GM23338 (cell line): ENCODE data around the gene SLC9A8. TPM values are rescaled to one million over a fixed set of nuclear protein-coding genes. Genes with fewer than 3 reads are reported as not detected.

Source experiments
- ATAC-seq: fragments of 200-7000 bp; cut with Tn5 transposase; 3 replicates; pipeline ENCODE4 v1.9.1; 2020
- DNase-seq: peaks from one replicate; pipeline ENCODE4 v3.0.0-alpha.2; 2015; ENCODE audit warnings: low spot score
- H2AFZ ChIP-seq: fragments of 200-600 bp; sonication (generic); 2 replicates; pipeline ENCODE4 v1.8.0; 2016; ENCODE audit warnings: antibody characterized with exemption, mild to moderate bottlenecking, moderate library complexity
- H3F3A ChIP-seq: fragments of 200-600 bp; sonication (generic); replicated peaks from 2 replicates; pipeline ENCODE4 v1.8.0; 2017; ENCODE audit warnings: antibody characterized with exemption, mixed run types, low read depth
- H3K27ac ChIP-seq: fragments of 200-600 bp; sonication (generic); 2 replicates; pipeline ENCODE4 v1.6.1; 2016; ENCODE audit warnings: low read depth
- H3K27me3 ChIP-seq: fragments of 200-600 bp; sonication (generic); 2 replicates; pipeline ENCODE4 v1.8.0; 2016; ENCODE audit warnings: mild to moderate bottlenecking, mixed run types, moderate library complexity; ENCODE audit not compliant: insufficient read depth
- H3K36me3 ChIP-seq: fragments of 200-600 bp; sonication (generic); 2 replicates; pipeline ENCODE4 v1.8.0; 2016; ENCODE audit warnings: mild to moderate bottlenecking; ENCODE audit not compliant: insufficient read depth
- H3K4me1 ChIP-seq: fragments of 200-600 bp; sonication (generic); 2 replicates; pipeline ENCODE4 v1.8.0; 2016; ENCODE audit warnings: mild to moderate bottlenecking, moderate library complexity; ENCODE audit not compliant: insufficient read depth
- H3K4me2 ChIP-seq: fragments of 200-600 bp; sonication (generic); 2 replicates; pipeline ENCODE4 v1.7.1; 2017; ENCODE audit warnings: mixed run types
- H3K4me3 ChIP-seq: fragments of 200-600 bp; sonication (generic); 2 replicates; pipeline ENCODE4 v1.6.1; 2016; ENCODE audit warnings: mixed run types
- H3K79me2 ChIP-seq: fragments of 200-600 bp; sonication (generic); replicated peaks from 2 replicates; pipeline ENCODE4 v1.8.0; 2017; ENCODE audit warnings: mild to moderate bottlenecking; ENCODE audit not compliant: insufficient read depth
- H3K9me2 ChIP-seq: fragments of 200-600 bp; sonication (generic); 2 replicates; pipeline ENCODE4 v1.8.0; 2017; ENCODE audit not compliant: insufficient read depth
- H4K20me1 ChIP-seq: fragments of 200-600 bp; sonication (generic); replicated peaks from 2 replicates; pipeline ENCODE4 v1.8.0; 2017; ENCODE audit warnings: mild to moderate bottlenecking; ENCODE audit not compliant: insufficient read depth
- H3K27ac Mint-ChIP-seq: 2 replicates; pipeline ENCODE4 v1.8.0; 2020; ENCODE audit warnings: inconsistent platforms, mild to moderate bottlenecking, moderate library complexity, mixed read lengths
- H3K27me3 Mint-ChIP-seq: 3 replicates; pipeline ENCODE4 v1.8.0; 2022; ENCODE audit warnings: low read depth, mild to moderate bottlenecking, moderate library complexity, mixed read lengths, inconsistent platforms; ENCODE audit not compliant: insufficient read depth, poor library complexity
- H3K36me3 Mint-ChIP-seq: 3 replicates; pipeline ENCODE4 v1.8.0; 2021; ENCODE audit warnings: low read depth, mild to moderate bottlenecking, inconsistent platforms, moderate library complexity, mixed read lengths
- H3K4me1 Mint-ChIP-seq: 3 replicates; pipeline ENCODE4 v1.8.0; 2020; ENCODE audit warnings: mild to moderate bottlenecking, inconsistent platforms, mixed read lengths
- H3K4me3 Mint-ChIP-seq: 3 replicates; pipeline ENCODE4 v1.8.0; 2021; ENCODE audit warnings: moderate library complexity, mild to moderate bottlenecking, inconsistent platforms, mixed read lengths
- H3K9me3 Mint-ChIP-seq: 3 replicates; pipeline ENCODE4 v1.8.0; 2020; ENCODE audit warnings: moderate library complexity, mild to moderate bottlenecking, inconsistent platforms, mixed read lengths
- CREB1 ChIP-seq: fragments of 250-450 bp; sonication (Bioruptor Pico); IDR thresholded peaks from 2 replicates; pipeline ENCODE4 v1.5.0; 2020; ENCODE audit warnings: low read depth, mild to moderate bottlenecking, moderate library complexity
- EZH2 ChIP-seq: fragments of 200-600 bp; sonication (generic); IDR thresholded peaks from one replicate; pipeline ENCODE4 v1.8.0; 2017; ENCODE audit warnings: antibody characterized with exemption, mild to moderate bottlenecking, low read depth; ENCODE audit not compliant: unreplicated experiment
- EZH2phosphoT487 ChIP-seq: fragments of 200-600 bp; sonication (generic); IDR thresholded peaks from one replicate; pipeline ENCODE4 v1.8.1; 2018; ENCODE audit warnings: antibody characterized with exemption; ENCODE audit not compliant: unreplicated experiment
- JUNB ChIP-seq: IDR thresholded peaks from one replicate; pipeline ENCODE4 v1.6.1; 2016; ENCODE audit warnings: antibody characterized with exemption; ENCODE audit not compliant: unreplicated experiment
- NANOG ChIP-seq: IDR thresholded peaks from 2 replicates; pipeline ENCODE4 v1.6.1; 2016; ENCODE audit warnings: antibody characterized with exemption, borderline replicate concordance
- STAT1 ChIP-seq: IDR thresholded peaks from one replicate; pipeline ENCODE4 v1.6.1; 2016; ENCODE audit warnings: antibody characterized with exemption; ENCODE audit not compliant: unreplicated experiment
- ZNF114 ChIP-seq: fragments of 250-450 bp; sonication (Bioruptor Pico); IDR thresholded peaks from 2 replicates; pipeline ENCODE4 v1.5.0; 2020; ENCODE audit warnings: mild to moderate bottlenecking, moderate library complexity
- polyA plus RNA-seq: library from polyadenylated mRNA; unstranded; fragments of >200 nt; fragmentation: Nextera tagmentation; extraction: Ambion mirVana; gene quantifications from 2 replicates; pipeline ENCODE4 v1.2.1, GENCODE V29; 2016
- total RNA-seq: library from RNA; depleted of rRNA; stranded (reverse); fragments of >200 nt; shearing (Covaris generic); gene quantifications from 2 replicates; pipeline ENCODE4 v1.2.3, GENCODE V29; 2014
- TF ChIP-seq, protein P1 (sequence below), 2 experiments: fragments of 200-600 bp in 1 of 2; sonication (generic) in 1 of 2; conservative IDR thresholded peaks; 2 replicates each; pipeline versions ENCODE4 v1.5.1 to v1.6.1; 2016 to 2017; ENCODE audit warnings: antibody characterized with exemption in 2 of 2, low read depth in 2 of 2, mild to moderate bottlenecking in 2 of 2, moderate library complexity in 1 of 2
- TF ChIP-seq, protein P2 (sequence below): IDR thresholded peaks from 2 replicates; pipeline ENCODE4 v1.6.1; 2016; ENCODE audit warnings: antibody characterized with exemption
- TF ChIP-seq, protein P3 (sequence below): IDR thresholded peaks from one replicate; pipeline ENCODE4 v1.6.1; 2018; ENCODE audit warnings: antibody characterized with exemption; ENCODE audit not compliant: unreplicated experiment

Gene SLC9A8
- total and polyA plus RNA-seq, 2 experiments from 2014 or later: 2.6 to 6.4 TPM

DNA sequence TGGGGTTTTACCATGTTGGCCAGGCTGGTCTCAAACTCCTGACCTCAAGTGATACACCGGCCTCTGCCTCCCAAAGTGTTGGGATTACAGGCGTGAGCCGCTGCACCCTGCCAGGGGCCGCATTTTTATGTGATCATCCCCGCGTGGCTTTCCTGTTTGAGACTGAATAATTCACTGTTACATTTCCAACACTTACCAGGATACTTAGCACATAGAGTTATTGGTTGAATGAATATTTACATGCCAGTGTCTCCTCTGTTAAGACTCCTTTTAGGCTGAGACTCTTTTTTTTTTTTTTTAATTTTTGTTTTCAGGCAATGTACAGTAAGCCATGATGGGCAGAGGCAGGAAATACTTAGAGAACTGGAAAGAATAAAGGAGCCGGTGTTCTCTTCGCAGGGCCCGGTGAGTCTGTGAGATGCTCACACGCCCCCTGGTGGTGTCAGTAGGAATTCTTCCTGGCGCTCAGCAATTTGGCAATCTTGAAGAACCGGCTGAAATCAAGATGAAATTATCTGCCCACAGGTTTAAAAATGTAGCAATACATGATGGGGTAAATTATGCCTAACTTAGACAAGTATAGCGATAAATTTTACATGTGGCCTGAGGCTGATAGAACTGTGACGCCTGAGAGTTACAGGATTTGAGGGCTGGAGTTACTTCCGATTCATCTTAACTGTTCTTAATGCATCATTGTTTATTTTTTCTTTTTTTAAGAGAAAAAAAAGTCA lies 115.9 kb downstream of the SLC9A8 start:
- Mint-ChIP-seq H3K27ac (no peak overlapping the region), H3K4me1 (0 out of 3 replicates have a peak, but pooled peaks cover 2% of the 10 kb centered on the region), H3K36me3 (no peaks in the 10 kb centered on the region), H3K27me3 (peaks cover 6% of the 10 kb centered on the region), H3K9me3 (no peaks in the 10 kb centered on the region), H3K4me3 (no peak overlapping the region)
- H2AFZ ChIP-seq: no peak overlapping the region
- H3K27me3 ChIP-seq: no peaks in the 10 kb centered on the region
- no peaks in the 10 kb centered on the region for H3K36me3 ChIP-seq
- H3K4me2 ChIP-seq: no peak overlapping the region
- H3F3A ChIP-seq: no peaks in the 10 kb centered on the region
- no peak overlapping the region for H3K4me3 ChIP-seq
- TF ChIP-seq, protein P1, sequence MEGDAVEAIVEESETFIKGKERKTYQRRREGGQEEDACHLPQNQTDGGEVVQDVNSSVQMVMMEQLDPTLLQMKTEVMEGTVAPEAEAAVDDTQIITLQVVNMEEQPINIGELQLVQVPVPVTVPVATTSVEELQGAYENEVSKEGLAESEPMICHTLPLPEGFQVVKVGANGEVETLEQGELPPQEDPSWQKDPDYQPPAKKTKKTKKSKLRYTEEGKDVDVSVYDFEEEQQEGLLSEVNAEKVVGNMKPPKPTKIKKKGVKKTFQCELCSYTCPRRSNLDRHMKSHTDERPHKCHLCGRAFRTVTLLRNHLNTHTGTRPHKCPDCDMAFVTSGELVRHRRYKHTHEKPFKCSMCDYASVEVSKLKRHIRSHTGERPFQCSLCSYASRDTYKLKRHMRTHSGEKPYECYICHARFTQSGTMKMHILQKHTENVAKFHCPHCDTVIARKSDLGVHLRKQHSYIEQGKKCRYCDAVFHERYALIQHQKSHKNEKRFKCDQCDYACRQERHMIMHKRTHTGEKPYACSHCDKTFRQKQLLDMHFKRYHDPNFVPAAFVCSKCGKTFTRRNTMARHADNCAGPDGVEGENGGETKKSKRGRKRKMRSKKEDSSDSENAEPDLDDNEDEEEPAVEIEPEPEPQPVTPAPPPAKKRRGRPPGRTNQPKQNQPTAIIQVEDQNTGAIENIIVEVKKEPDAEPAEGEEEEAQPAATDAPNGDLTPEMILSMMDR (conservative IDR thresholded peaks at IDR 0.05; ENCODE audit: low read depth in 2 of 2): peak; percentile 83 to 96
- no peak for TF ChIP-seq JUNB
- H3K4me1 ChIP-seq: no peaks in the 10 kb centered on the region
- H3K27ac ChIP-seq: no peak overlapping the region
- no peaks in the 10 kb centered on the region for H3K9me2 ChIP-seq
- no peaks in the 10 kb centered on the region for H4K20me1 ChIP-seq
- DNase-seq: peak; percentile 92
- peak; percentile 88 for ATAC-seq
- no peaks in the 10 kb centered on the region for H3K79me2 ChIP-seq

DNA sequence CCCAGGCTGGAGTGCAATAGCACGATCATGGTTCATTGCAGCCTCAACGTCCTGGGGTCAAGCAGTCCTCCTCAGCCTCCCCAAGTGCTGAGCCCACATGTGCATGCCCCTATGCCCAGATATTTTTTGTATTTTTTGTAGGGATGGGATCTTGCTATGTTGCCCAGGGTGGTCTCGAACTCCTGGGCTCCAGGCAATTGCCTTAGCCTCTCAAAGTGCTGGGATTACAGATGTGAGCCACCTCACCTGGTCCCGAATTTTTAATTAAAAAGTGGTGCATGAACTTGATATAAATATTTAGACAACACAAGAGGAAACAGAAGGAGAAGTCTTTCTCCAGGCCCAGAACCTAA lies 116.5 kb downstream of the SLC9A8 start:
- Histone ChIP-seq H3K79me2 (no peaks in the 10 kb centered on the region), H3K9me2 (no peaks in the 10 kb centered on the region), H3K4me2 (no peak overlapping the region), H3K27me3 (no peaks in the 10 kb centered on the region), H4K20me1 (no peaks in the 10 kb centered on the region), H2AFZ (no peak overlapping the region), H3K27ac (no peak overlapping the region), H3F3A (no peaks in the 10 kb centered on the region), H3K36me3 (no peaks in the 10 kb centered on the region), H3K4me1 (no peaks in the 10 kb centered on the region), H3K4me3 (no peak overlapping the region)
- Mint-ChIP-seq H3K36me3 (no peaks in the 10 kb centered on the region), H3K27ac (no peak overlapping the region), H3K4me3 (no peak overlapping the region), H3K27me3 (peaks cover 6% of the 10 kb centered on the region), H3K9me3 (no peaks in the 10 kb centered on the region), H3K4me1 (0 out of 3 replicates have a peak, but pooled peaks cover 2% of the 10 kb centered on the region)
- no peak for ATAC-seq
- DNase-seq: no peak
- no peak for TF ChIP-seq STAT1
- TF ChIP-seq EZH2phosphoT487: no peak
- TF ChIP-seq CREB1 (CRISPR knock-in tag): no peak
- no peak for TF ChIP-seq NANOG
- TF ChIP-seq EZH2: no peak
- TF ChIP-seq, protein P2, sequence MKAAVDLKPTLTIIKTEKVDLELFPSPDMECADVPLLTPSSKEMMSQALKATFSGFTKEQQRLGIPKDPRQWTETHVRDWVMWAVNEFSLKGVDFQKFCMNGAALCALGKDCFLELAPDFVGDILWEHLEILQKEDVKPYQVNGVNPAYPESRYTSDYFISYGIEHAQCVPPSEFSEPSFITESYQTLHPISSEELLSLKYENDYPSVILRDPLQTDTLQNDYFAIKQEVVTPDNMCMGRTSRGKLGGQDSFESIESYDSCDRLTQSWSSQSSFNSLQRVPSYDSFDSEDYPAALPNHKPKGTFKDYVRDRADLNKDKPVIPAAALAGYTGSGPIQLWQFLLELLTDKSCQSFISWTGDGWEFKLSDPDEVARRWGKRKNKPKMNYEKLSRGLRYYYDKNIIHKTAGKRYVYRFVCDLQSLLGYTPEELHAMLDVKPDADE: no peak
- TF ChIP-seq ZNF114 (CRISPR knock-in tag): no peak
- no peak for TF ChIP-seq JUNB
- TF ChIP-seq, protein P3, sequence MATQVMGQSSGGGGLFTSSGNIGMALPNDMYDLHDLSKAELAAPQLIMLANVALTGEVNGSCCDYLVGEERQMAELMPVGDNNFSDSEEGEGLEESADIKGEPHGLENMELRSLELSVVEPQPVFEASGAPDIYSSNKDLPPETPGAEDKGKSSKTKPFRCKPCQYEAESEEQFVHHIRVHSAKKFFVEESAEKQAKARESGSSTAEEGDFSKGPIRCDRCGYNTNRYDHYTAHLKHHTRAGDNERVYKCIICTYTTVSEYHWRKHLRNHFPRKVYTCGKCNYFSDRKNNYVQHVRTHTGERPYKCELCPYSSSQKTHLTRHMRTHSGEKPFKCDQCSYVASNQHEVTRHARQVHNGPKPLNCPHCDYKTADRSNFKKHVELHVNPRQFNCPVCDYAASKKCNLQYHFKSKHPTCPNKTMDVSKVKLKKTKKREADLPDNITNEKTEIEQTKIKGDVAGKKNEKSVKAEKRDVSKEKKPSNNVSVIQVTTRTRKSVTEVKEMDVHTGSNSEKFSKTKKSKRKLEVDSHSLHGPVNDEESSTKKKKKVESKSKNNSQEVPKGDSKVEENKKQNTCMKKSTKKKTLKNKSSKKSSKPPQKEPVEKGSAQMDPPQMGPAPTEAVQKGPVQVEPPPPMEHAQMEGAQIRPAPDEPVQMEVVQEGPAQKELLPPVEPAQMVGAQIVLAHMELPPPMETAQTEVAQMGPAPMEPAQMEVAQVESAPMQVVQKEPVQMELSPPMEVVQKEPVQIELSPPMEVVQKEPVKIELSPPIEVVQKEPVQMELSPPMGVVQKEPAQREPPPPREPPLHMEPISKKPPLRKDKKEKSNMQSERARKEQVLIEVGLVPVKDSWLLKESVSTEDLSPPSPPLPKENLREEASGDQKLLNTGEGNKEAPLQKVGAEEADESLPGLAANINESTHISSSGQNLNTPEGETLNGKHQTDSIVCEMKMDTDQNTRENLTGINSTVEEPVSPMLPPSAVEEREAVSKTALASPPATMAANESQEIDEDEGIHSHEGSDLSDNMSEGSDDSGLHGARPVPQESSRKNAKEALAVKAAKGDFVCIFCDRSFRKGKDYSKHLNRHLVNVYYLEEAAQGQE: no peak
- TF ChIP-seq, protein P1 (conservative IDR thresholded peaks at IDR 0.05; ENCODE audit: low read depth in 2 of 2): no peak
